Upper lobe of left lung (tissue), 4 donors: Measurements from ENCODE around the gene MACROD1.

Experiments used
- CTCF ChIP-seq, 6 experiments: fragments of 450-650 bp in 4 of 6; fragments of 200-600 bp in 2 of 6; sonication (generic) in 2 of 6; IDR thresholded peaks; one replicate each; pipeline ENCODE4 v1.5.1; 2016 to 2019; ENCODE audit warnings: antibody characterized with exemption in 6 of 6
- EP300 ChIP-seq, 4 donors: sonication (generic); formaldehyde crosslinking; IDR thresholded peaks; one replicate each; pipeline ENCODE4 v1.5.1; 2017; ENCODE audit warnings: antibody characterized with exemption in 4 of 4, control low read depth in 2 of 4
- POLR2A ChIP-seq, 4 donors: fragments of 450-650 bp; IDR thresholded peaks; one replicate each; pipeline ENCODE4 v1.5.1; 2016 to 2017; ENCODE audit warnings: antibody characterized with exemption in 4 of 4, mild to moderate bottlenecking in 2 of 4
- POLR2AphosphoS5 ChIP-seq, 2 donors: sonication (generic); formaldehyde crosslinking; IDR thresholded peaks; one replicate each; pipeline ENCODE4 v1.5.1; 2017; ENCODE audit warnings: antibody characterized with exemption in 2 of 2

- TF ChIP-seq POLR2AphosphoS5 (IDR thresholded peaks at IDR 0.05) = no peak
- TF ChIP-seq CTCF (IDR thresholded peaks at IDR 0.05) = no peak
- TF ChIP-seq POLR2A (IDR thresholded peaks at IDR 0.05) = no peak
- no peak for TF ChIP-seq EP300 (IDR thresholded peaks at IDR 0.05)
These were observed 63.7 kb downstream of the MACROD1 start for GRCh38 chr11:64102005-64102738.
